GM23338 (cell line): ENCODE results near the gene LRRC42. TPM values are rescaled to one million over a fixed set of nuclear protein-coding genes. Genes with fewer than 3 reads are reported as not detected.

Experiments used
- ATAC-seq: fragments of 200-7000 bp; cut with Tn5 transposase; 3 replicates; pipeline ENCODE4 v1.9.1; 2020
- DNase-seq: peaks from one replicate; pipeline ENCODE4 v3.0.0-alpha.2; 2015; ENCODE audit warnings: low spot score
- H2AFZ ChIP-seq: fragments of 200-600 bp; sonication (generic); 2 replicates; pipeline ENCODE4 v1.8.0; 2016; ENCODE audit warnings: antibody characterized with exemption, mild to moderate bottlenecking, moderate library complexity
- H3F3A ChIP-seq: fragments of 200-600 bp; sonication (generic); replicated peaks from 2 replicates; pipeline ENCODE4 v1.8.0; 2017; ENCODE audit warnings: antibody characterized with exemption, mixed run types, low read depth
- H3K27ac ChIP-seq: fragments of 200-600 bp; sonication (generic); 2 replicates; pipeline ENCODE4 v1.6.1; 2016; ENCODE audit warnings: low read depth
- H3K27me3 ChIP-seq: fragments of 200-600 bp; sonication (generic); 2 replicates; pipeline ENCODE4 v1.8.0; 2016; ENCODE audit warnings: mild to moderate bottlenecking, mixed run types, moderate library complexity; ENCODE audit not compliant: insufficient read depth
- H3K36me3 ChIP-seq: fragments of 200-600 bp; sonication (generic); 2 replicates; pipeline ENCODE4 v1.8.0; 2016; ENCODE audit warnings: mild to moderate bottlenecking; ENCODE audit not compliant: insufficient read depth
- H3K4me1 ChIP-seq: fragments of 200-600 bp; sonication (generic); 2 replicates; pipeline ENCODE4 v1.8.0; 2016; ENCODE audit warnings: mild to moderate bottlenecking, moderate library complexity; ENCODE audit not compliant: insufficient read depth
- H3K4me2 ChIP-seq: fragments of 200-600 bp; sonication (generic); 2 replicates; pipeline ENCODE4 v1.7.1; 2017; ENCODE audit warnings: mixed run types
- H3K4me3 ChIP-seq: fragments of 200-600 bp; sonication (generic); 2 replicates; pipeline ENCODE4 v1.6.1; 2016; ENCODE audit warnings: mixed run types
- H3K79me2 ChIP-seq: fragments of 200-600 bp; sonication (generic); replicated peaks from 2 replicates; pipeline ENCODE4 v1.8.0; 2017; ENCODE audit warnings: mild to moderate bottlenecking; ENCODE audit not compliant: insufficient read depth
- H3K9me2 ChIP-seq: fragments of 200-600 bp; sonication (generic); 2 replicates; pipeline ENCODE4 v1.8.0; 2017; ENCODE audit not compliant: insufficient read depth
- H4K20me1 ChIP-seq: fragments of 200-600 bp; sonication (generic); replicated peaks from 2 replicates; pipeline ENCODE4 v1.8.0; 2017; ENCODE audit warnings: mild to moderate bottlenecking; ENCODE audit not compliant: insufficient read depth
- H3K27ac Mint-ChIP-seq: 2 replicates; pipeline ENCODE4 v1.8.0; 2020; ENCODE audit warnings: inconsistent platforms, mild to moderate bottlenecking, moderate library complexity, mixed read lengths
- H3K27me3 Mint-ChIP-seq: 3 replicates; pipeline ENCODE4 v1.8.0; 2022; ENCODE audit warnings: low read depth, mild to moderate bottlenecking, moderate library complexity, mixed read lengths, inconsistent platforms; ENCODE audit not compliant: insufficient read depth, poor library complexity
- H3K36me3 Mint-ChIP-seq: 3 replicates; pipeline ENCODE4 v1.8.0; 2021; ENCODE audit warnings: low read depth, mild to moderate bottlenecking, inconsistent platforms, moderate library complexity, mixed read lengths
- H3K4me1 Mint-ChIP-seq: 3 replicates; pipeline ENCODE4 v1.8.0; 2020; ENCODE audit warnings: mild to moderate bottlenecking, inconsistent platforms, mixed read lengths
- H3K4me3 Mint-ChIP-seq: 3 replicates; pipeline ENCODE4 v1.8.0; 2021; ENCODE audit warnings: moderate library complexity, mild to moderate bottlenecking, inconsistent platforms, mixed read lengths
- H3K9me3 Mint-ChIP-seq: 3 replicates; pipeline ENCODE4 v1.8.0; 2020; ENCODE audit warnings: moderate library complexity, mild to moderate bottlenecking, inconsistent platforms, mixed read lengths
- CREB1 ChIP-seq: fragments of 250-450 bp; sonication (Bioruptor Pico); IDR thresholded peaks from 2 replicates; pipeline ENCODE4 v1.5.0; 2020; ENCODE audit warnings: low read depth, mild to moderate bottlenecking, moderate library complexity
- CTCF ChIP-seq, 2 experiments: fragments of 200-600 bp in 1 of 2; sonication (generic) in 1 of 2; conservative IDR thresholded peaks; 2 replicates each; pipeline versions ENCODE4 v1.5.1 to v1.6.1; 2016 to 2017; ENCODE audit warnings: antibody characterized with exemption in 2 of 2, low read depth in 2 of 2, mild to moderate bottlenecking in 2 of 2, moderate library complexity in 1 of 2
- EZH2 ChIP-seq: fragments of 200-600 bp; sonication (generic); IDR thresholded peaks from one replicate; pipeline ENCODE4 v1.8.0; 2017; ENCODE audit warnings: antibody characterized with exemption, mild to moderate bottlenecking, low read depth; ENCODE audit not compliant: unreplicated experiment
- EZH2phosphoT487 ChIP-seq: fragments of 200-600 bp; sonication (generic); IDR thresholded peaks from one replicate; pipeline ENCODE4 v1.8.1; 2018; ENCODE audit warnings: antibody characterized with exemption; ENCODE audit not compliant: unreplicated experiment
- JUNB ChIP-seq: IDR thresholded peaks from one replicate; pipeline ENCODE4 v1.6.1; 2016; ENCODE audit warnings: antibody characterized with exemption; ENCODE audit not compliant: unreplicated experiment
- POLR2AphosphoS5 ChIP-seq: IDR thresholded peaks from 2 replicates; pipeline ENCODE4 v1.6.1; 2016; ENCODE audit warnings: antibody characterized with exemption, low read depth
- REST ChIP-seq: IDR thresholded peaks from one replicate; pipeline ENCODE4 v1.6.1; 2018; ENCODE audit warnings: antibody characterized with exemption; ENCODE audit not compliant: unreplicated experiment
- STAT1 ChIP-seq: IDR thresholded peaks from one replicate; pipeline ENCODE4 v1.6.1; 2016; ENCODE audit warnings: antibody characterized with exemption; ENCODE audit not compliant: unreplicated experiment
- ZNF114 ChIP-seq: fragments of 250-450 bp; sonication (Bioruptor Pico); IDR thresholded peaks from 2 replicates; pipeline ENCODE4 v1.5.0; 2020; ENCODE audit warnings: mild to moderate bottlenecking, moderate library complexity
- ZNF331 ChIP-seq: fragments of 250-450 bp; sonication (Bioruptor Pico); IDR thresholded peaks from 2 replicates; pipeline ENCODE4 v1.5.0; 2020; ENCODE audit warnings: low read depth, mild to moderate bottlenecking, moderate library complexity
- ZNF462 ChIP-seq: fragments of 250-450 bp; sonication (Bioruptor Pico); IDR thresholded peaks from 2 replicates; pipeline ENCODE4 v1.5.0; 2020; ENCODE audit warnings: mild to moderate bottlenecking, moderate library complexity
- polyA plus RNA-seq: library from polyadenylated mRNA; unstranded; fragments of >200 nt; fragmentation: Nextera tagmentation; extraction: Ambion mirVana; gene quantifications from 2 replicates; pipeline ENCODE4 v1.2.1, GENCODE V29; 2016
- total RNA-seq: library from RNA; depleted of rRNA; stranded (reverse); fragments of >200 nt; shearing (Covaris generic); gene quantifications from 2 replicates; pipeline ENCODE4 v1.2.3, GENCODE V29; 2014

Gene LRRC42
- total and polyA plus RNA-seq, 2 experiments from 2014 or later = 25.9 to 48.1 TPM

- no peak for TF ChIP-seq REST
- TF ChIP-seq ZNF331 = no peak
- TF ChIP-seq STAT1 = no peak
- no peak for TF ChIP-seq EZH2
- TF ChIP-seq EZH2phosphoT487 = no peak
- TF ChIP-seq CREB1 (CRISPR knock-in tag) = no peak
- no peak for TF ChIP-seq JUNB
- no peak for TF ChIP-seq ZNF114 (CRISPR knock-in tag)
These were observed 38.6 kb downstream of the LRRC42 start (continued) for GRCh38 chr1:53984726-53985125.

- Mint-ChIP-seq H3K27ac (no peak overlapping the region), H3K36me3 (no peaks in the 10 kb centered on the region), H3K4me1 (peaks cover 14% of the 10 kb centered on the region), H3K9me3 (peaks cover 3% of the 10 kb centered on the region; the same call in 1 of the 3 replicates), H3K4me3 (no peak overlapping the region), H3K27me3 (no peaks in the 10 kb centered on the region)
- H3F3A ChIP-seq = no peaks in the 10 kb centered on the region
- DNase-seq (no peak), ATAC-seq (no peak)
- H3K4me3 ChIP-seq = no peak overlapping the region
- H3K36me3 ChIP-seq = no peaks in the 10 kb centered on the region
- peaks cover 11% of the 10 kb centered on the region for H3K4me1 ChIP-seq
- H3K9me2 ChIP-seq = no peaks in the 10 kb centered on the region
- H3K4me2 ChIP-seq = no peak overlapping the region
- no peak overlapping the region for H3K27ac ChIP-seq
- H4K20me1 ChIP-seq = no peaks in the 10 kb centered on the region
- H3K27me3 ChIP-seq = no peaks in the 10 kb centered on the region
- H2AFZ ChIP-seq = no peak overlapping the region
- no peaks in the 10 kb centered on the region for H3K79me2 ChIP-seq
- TF ChIP-seq ZNF114 (CRISPR knock-in tag) (no peak), ZNF462 (CRISPR knock-in tag) (no peak), POLR2AphosphoS5 (no peak), STAT1 (no peak), REST (no peak), CTCF (conservative IDR thresholded peaks at IDR 0.05; ENCODE audit: low read depth in 2 of 2) (no peak)
These were observed 40.3 kb downstream of the LRRC42 start for GRCh38 chr1:53986458-53986857.
